Neural crest cell (in vitro differentiated cells): ENCODE data around the gene COL9A3. TPM values are rescaled to one million over a fixed set of nuclear protein-coding genes. Genes with fewer than 3 reads are reported as not detected.
"Not testable (repeated sequence)": the region's sequence is repeated elsewhere in the genome, so short reads cannot be mapped to it uniquely, and the experiment has no call there.

Source experiments
- DNase-seq: peaks from one replicate; pipeline ENCODE4 v3.0.0; 2021; ENCODE audit warnings: low read depth, mixed read lengths, low spot score
- H3K27ac Mint-ChIP-seq: one replicate; pipeline ENCODE4 v1.8.0; 2021; ENCODE audit warnings: mild to moderate bottlenecking, mixed read lengths; ENCODE audit not compliant: unreplicated experiment
- H3K27me3 Mint-ChIP-seq: 2 replicates; pipeline ENCODE4 v1.8.0; 2021; ENCODE audit warnings: low read depth, mild to moderate bottlenecking, mixed read lengths
- H3K36me3 Mint-ChIP-seq: 2 replicates; pipeline ENCODE4 v1.8.0; 2021; ENCODE audit warnings: low read depth, mild to moderate bottlenecking, mixed read lengths
- H3K4me1 Mint-ChIP-seq: 2 replicates; pipeline ENCODE4 v1.8.0; 2021; ENCODE audit warnings: mixed read lengths
- H3K4me3 Mint-ChIP-seq: one replicate; pipeline ENCODE4 v1.8.0; 2021; ENCODE audit warnings: mild to moderate bottlenecking, mixed read lengths
- H3K9me3 Mint-ChIP-seq: 2 replicates; pipeline ENCODE4 v1.8.0; 2021; ENCODE audit warnings: mixed read lengths
- CTCF ChIP-seq: fragments of 200-600 bp; sonication (generic); conservative IDR thresholded peaks from 2 replicates; pipeline ENCODE4 v1.5.0; 2021; ENCODE audit warnings: antibody characterized with exemption, mild to moderate bottlenecking
- total RNA-seq: library from RNA; stranded (reverse); gene quantifications from 2 replicates; pipeline ENCODE4 v1.2.1, GENCODE V29; 2021

Gene COL9A3
- total RNA-seq, 1 donor from 2014 or later: 4.6 TPM

- no peak overlapping the region for H3K27ac Mint-ChIP-seq
Measured at GRCh38 chr20:62841705-62842212, 24.9 kb downstream of the COL9A3 start.

DNA sequence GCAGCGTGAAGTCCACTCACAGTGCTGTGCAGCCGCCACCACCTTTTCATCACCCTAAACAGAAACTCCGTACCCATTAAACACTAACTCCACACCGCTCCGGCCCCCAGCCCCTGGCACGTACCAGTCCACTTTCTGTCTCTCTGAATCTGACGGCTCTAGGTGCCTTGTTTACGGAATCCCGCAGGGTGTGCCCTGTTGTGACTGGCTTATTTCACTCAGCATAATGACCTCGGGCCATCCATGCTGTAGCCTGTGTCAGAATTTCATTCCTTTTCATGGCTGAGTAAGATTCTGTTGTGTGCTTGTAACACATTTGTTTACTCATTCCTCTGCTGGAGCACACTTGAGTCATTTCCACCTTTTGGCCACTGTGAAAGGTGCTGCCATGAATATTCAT lies 26.8 kb downstream of the COL9A3 start:
- no peaks in the 10 kb centered on the region for H3K27me3 Mint-ChIP-seq
- no peak for DNase-seq
- peaks cover 12% of the 10 kb centered on the region for H3K36me3 Mint-ChIP-seq
- TF ChIP-seq CTCF: no peak
- H3K4me3 Mint-ChIP-seq: no peak overlapping the region
- H3K9me3 Mint-ChIP-seq: no peaks in the 10 kb centered on the region
- no peak overlapping the region for H3K27ac Mint-ChIP-seq
- peaks cover 20% of the 10 kb centered on the region for H3K4me1 Mint-ChIP-seq

More at GRCh38 chr20:62841705-62842212, 24.9 kb downstream of the COL9A3 start:
- H3K36me3 Mint-ChIP-seq: peaks cover 7% of the 10 kb centered on the region
- no peaks in the 10 kb centered on the region for H3K27me3 Mint-ChIP-seq
- no peaks in the 10 kb centered on the region for H3K9me3 Mint-ChIP-seq
- DNase-seq: no peak
- H3K4me3 Mint-ChIP-seq: no peak overlapping the region
- peaks cover 12% of the 10 kb centered on the region for H3K4me1 Mint-ChIP-seq
- no peak for TF ChIP-seq CTCF

- DNase-seq: no peak
- Mint-ChIP-seq H3K9me3 (no peaks in the 10 kb centered on the region), H3K4me1 (peaks cover 20% of the 10 kb centered on the region), H3K4me3 (no peak overlapping the region), H3K36me3 (peaks cover 12% of the 10 kb centered on the region), H3K27me3 (no peaks in the 10 kb centered on the region), H3K27ac (no peak overlapping the region)
- TF ChIP-seq CTCF: no peak
Measured at GRCh38 chr20:62844182-62844581, 27.3 kb downstream of the COL9A3 start.

GRCh38 chr20:62845416-62846160 lies 28.7 kb downstream of the COL9A3 start:
- DNase-seq: no peak
- Mint-ChIP-seq H3K27me3 (no peaks in the 10 kb centered on the region), H3K27ac (peak overlapping the region; percentile 38), H3K4me1 (peaks cover 26% of the 10 kb centered on the region), H3K4me3 (no peak overlapping the region), H3K36me3 (peaks cover 19% of the 10 kb centered on the region), H3K9me3 (no peaks in the 10 kb centered on the region)
- TF ChIP-seq CTCF: no peak

DNA sequence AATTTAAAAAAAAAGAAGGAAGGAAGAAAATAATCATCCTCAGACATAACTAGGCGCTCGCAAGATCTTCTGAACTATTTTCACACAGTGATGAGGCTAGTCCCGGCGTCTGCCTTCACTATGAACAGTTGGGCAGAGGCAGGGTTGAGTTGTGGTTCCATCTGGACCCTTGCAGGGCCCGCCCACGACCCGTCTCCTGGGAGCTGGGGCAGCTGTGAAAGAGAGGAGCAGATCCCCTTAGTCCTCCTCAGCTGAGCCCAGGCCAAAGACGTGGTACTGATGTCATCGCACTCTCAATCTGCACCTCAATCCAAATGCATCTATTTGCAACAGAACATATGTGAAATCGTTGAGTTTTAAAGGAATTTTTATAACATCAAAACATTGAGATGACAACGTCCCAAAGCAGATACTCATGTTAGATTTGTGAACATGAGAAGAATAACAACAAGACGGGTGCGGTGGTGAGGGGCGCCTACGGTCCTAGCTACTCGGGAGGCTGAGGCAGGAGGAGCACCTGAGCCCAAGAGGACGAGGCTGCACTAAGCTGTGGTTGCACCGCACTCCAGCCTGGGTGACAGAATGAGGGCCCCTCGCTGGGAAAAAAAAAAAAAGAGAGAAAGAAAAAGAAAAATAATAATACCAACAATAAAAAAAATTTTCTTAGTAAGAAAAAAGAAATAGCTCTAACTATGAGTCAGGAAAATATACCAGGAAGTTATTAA lies 29.5 kb downstream of the COL9A3 start:
- H3K27ac Mint-ChIP-seq: no peak overlapping the region
- H3K4me3 Mint-ChIP-seq: no peak overlapping the region
- TF ChIP-seq CTCF: no peak
- DNase-seq: no peak
- no peaks in the 10 kb centered on the region for H3K9me3 Mint-ChIP-seq
- H3K4me1 Mint-ChIP-seq: peaks cover 23% of the 10 kb centered on the region
- no peaks in the 10 kb centered on the region for H3K27me3 Mint-ChIP-seq
- peaks cover 19% of the 10 kb centered on the region for H3K36me3 Mint-ChIP-seq

GRCh38 chr20:62848917-62849316 lies 32.1 kb downstream of the COL9A3 start:
- H3K4me3 Mint-ChIP-seq, H3K27ac Mint-ChIP-seq, DNase-seq, H3K9me3 Mint-ChIP-seq, H3K27me3 Mint-ChIP-seq: not testable (repeated sequence)
- Mint-ChIP-seq H3K36me3 (peaks cover 24% of the 10 kb centered on the region), H3K4me1 (peaks cover 23% of the 10 kb centered on the region)
